Activated T-helper 17 cell treated with anti-CD3 and anti-CD28 coated beads, Interleukin-2, amount 50 U/mL, for 72 hours (primary cell): ENCODE results near the gene UBTF. TPM values are rescaled to one million over a fixed set of nuclear protein-coding genes. Genes with fewer than 3 reads are reported as not detected.
A peak's percentile ranks its signal among the peaks of the same experiment; 100 is the strongest.

Experiments used
- ATAC-seq: fragments of 150-1000 bp; cut with Tn5 transposase; replicated peaks from 2 replicates; pipeline ENCODE4 v1.10.0; 2021; ENCODE audit warnings: mild to moderate bottlenecking, moderate library complexity
- H3K27ac Mint-ChIP-seq: one replicate; pipeline ENCODE4 v1.8.0; 2022; ENCODE audit warnings: mixed read lengths
- H3K27me3 Mint-ChIP-seq: one replicate; pipeline ENCODE4 v1.8.0; 2022; ENCODE audit warnings: mixed read lengths
- H3K36me3 Mint-ChIP-seq: one replicate; pipeline ENCODE4 v1.8.0; 2022; ENCODE audit warnings: low read depth, mild to moderate bottlenecking, mixed read lengths
- H3K4me1 Mint-ChIP-seq: one replicate; pipeline ENCODE4 v1.8.0; 2022; ENCODE audit warnings: mixed read lengths
- H3K4me3 Mint-ChIP-seq: one replicate; pipeline ENCODE4 v1.8.0; 2022; ENCODE audit warnings: mild to moderate bottlenecking, mixed read lengths
- H3K9me3 Mint-ChIP-seq: one replicate; pipeline ENCODE4 v1.8.0; 2022; ENCODE audit warnings: mixed read lengths
- total RNA-seq, 2 donors: library from RNA; stranded (reverse); gene quantifications; one replicate each; pipeline ENCODE4 v1.2.3, GENCODE V29; 2022

UBTF gene
- total RNA-seq, 2 donors from 2014 or later: 94.2 to 135 TPM

DNA sequence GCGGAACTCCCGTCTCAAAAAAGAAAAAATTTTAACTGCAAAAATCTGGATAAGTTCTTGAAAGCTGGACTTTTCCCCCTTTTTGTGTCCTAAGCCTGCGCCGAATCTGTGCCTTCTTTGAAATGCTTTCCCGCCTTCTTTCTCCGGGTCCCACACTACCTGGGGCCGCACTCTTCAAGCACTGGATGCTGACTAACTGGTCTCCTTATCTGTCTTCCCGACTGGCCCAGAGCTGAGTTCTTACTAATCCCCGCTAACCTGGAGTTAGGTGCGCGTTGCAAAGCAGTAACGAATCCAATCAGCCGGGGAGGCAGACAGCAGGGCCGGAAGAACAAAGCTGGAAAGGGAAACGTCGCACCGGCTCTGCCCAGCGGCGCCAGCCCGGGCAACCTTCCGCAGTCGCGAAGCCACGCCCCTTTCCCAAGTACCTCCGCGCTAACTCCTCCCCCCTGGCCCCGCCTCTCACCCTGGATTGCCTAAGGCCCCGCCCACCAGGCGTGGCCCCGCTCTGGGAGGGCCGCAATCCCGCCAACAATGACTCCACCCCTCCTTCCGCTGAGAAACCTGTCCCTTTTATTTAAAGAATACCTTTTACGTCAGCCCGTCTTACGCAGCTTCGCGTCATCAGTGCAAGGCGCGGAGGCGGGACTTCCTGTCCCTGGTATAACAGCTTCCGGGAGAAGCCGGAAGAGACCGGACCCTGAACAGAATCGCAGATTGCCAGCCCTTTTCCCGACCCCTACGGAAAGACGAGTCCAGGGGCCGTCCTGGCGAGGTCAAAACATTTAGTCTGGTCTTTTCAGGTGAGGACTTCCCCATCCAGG, 33.0 kb downstream of the UBTF start, which contains the start of gene TMUB2:
Gene TMUB2, plus strand, starts transcription at position 666 of the 824 bp plus-strand sequence. CDS start 737 bp downstream, outside the sequence.
- H3K27ac Mint-ChIP-seq: peak within 1 kb of the TSS; percentile 93
- H3K4me3 Mint-ChIP-seq: peak within 1 kb of the TSS; percentile 94
- ATAC-seq: peak; percentile 92
- H3K36me3 Mint-ChIP-seq: peaks cover 50% of the 10 kb centered on the region
- H3K4me1 Mint-ChIP-seq: peaks cover 11% of the 10 kb centered on the region
- no peaks in the 10 kb centered on the region for H3K27me3 Mint-ChIP-seq
- H3K9me3 Mint-ChIP-seq: no peaks in the 10 kb centered on the region

DNA sequence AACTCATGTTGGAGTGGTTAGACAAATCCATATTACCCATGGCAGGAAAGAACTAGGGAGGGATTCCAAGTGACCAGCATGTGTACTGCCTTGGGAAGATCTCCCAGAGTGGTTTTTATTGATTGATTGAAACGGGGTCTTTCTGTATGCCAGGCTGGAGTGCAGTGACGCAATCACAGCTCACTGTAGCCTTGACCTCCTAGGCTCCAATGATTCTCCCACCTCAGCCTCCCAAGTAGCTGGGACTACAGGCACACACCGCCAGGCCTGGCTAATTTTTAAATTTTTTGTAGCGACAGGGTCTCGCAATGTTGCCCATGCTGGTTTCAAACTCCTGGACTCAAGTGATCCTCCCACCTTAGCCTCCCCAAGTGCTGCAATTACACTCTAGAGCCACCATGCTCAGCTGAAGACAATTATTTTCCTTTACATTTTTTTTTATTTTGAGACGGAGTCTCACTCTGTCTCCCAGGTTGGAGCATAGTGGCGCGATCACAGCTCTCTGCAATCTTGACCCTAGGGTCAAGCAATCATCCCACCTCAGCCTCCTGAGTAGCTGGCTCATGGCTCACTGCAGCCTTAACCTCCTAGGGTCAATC, 35.2 kb downstream of the UBTF start:
- H3K4me3 Mint-ChIP-seq: peak overlapping the region; percentile 94
- H3K4me1 Mint-ChIP-seq: peaks cover 11% of the 10 kb centered on the region
- no peak for ATAC-seq
- H3K36me3 Mint-ChIP-seq: peaks cover 36% of the 10 kb centered on the region
- no peaks in the 10 kb centered on the region for H3K27me3 Mint-ChIP-seq
- H3K27ac Mint-ChIP-seq: no peak overlapping the region
- H3K9me3 Mint-ChIP-seq: no peaks in the 10 kb centered on the region

DNA sequence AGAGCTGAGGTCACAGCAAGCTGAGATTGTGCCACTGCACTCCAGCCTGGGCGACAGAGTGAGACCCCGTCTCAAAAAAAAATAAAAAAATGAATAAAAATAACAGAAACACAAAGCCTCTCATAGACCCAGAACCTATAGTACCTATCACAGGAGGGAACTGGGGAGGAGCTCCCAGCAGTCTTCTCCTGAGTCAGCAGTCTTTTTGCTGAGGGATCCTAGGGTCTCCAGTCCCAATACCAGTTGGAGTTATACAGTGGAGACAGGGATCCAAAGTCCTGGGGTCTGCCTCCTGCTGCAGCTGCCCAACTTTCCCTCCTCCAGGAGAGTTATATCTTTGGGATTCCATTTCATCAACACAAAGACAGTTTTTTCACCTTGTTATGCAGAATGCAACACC, 36.5 kb downstream of the UBTF start:
- Mint-ChIP-seq H3K4me1 (peaks cover 8% of the 10 kb centered on the region), H3K27ac (peak overlapping the region; percentile 41), H3K36me3 (peaks cover 36% of the 10 kb centered on the region), H3K9me3 (no peaks in the 10 kb centered on the region), H3K27me3 (no peaks in the 10 kb centered on the region), H3K4me3 (no peak overlapping the region)
- ATAC-seq: no peak

DNA sequence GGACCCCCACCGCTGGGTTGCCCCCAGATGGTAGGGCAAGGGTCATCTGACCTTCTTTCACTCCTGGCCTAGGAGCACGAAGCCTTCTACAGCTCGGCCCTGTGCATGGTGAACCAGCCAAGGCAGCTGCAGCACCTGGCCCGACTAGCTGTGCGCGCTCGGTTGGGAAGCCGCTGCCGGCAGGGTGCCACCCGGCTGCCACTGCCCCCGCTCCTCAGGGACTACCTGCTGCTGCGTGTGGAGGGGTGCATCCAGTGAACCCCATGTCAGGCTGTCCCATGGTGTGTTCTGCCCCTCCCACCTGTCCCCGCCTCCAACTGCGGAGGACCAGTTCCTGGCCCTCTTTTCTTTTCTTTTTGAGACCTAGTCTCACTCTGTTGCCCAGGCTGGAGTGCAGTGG, 41.3 kb downstream of the UBTF start:
- Mint-ChIP-seq H3K36me3 (peaks cover 40% of the 10 kb centered on the region), H3K4me3 (no peak overlapping the region), H3K4me1 (no peaks in the 10 kb centered on the region), H3K27me3 (no peaks in the 10 kb centered on the region), H3K27ac (no peak overlapping the region), H3K9me3 (no peaks in the 10 kb centered on the region)
- no peak for ATAC-seq

DNA sequence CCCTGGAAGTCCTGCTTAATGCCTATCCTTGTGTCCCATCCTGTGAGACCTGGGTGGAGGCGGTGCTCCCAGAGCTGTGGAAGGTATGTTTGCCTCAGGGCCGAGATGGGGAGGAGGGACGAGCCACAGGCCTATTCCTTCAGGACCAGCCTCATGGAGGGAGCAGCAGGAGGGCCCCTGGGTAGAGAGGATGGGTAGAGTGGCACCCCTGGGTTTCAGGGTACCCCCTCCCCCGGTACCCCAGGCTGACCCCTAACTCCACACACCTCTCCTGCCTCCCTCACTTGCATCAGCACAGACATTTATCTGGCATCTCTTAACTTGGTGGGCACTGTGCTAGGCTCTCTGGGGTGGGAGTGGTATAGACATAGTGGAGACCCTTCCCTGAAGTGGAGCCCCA, 41.8 kb downstream of the UBTF start:
- no peak for ATAC-seq
- peaks cover 40% of the 10 kb centered on the region for H3K36me3 Mint-ChIP-seq
- H3K4me3 Mint-ChIP-seq: no peak overlapping the region
- no peaks in the 10 kb centered on the region for H3K9me3 Mint-ChIP-seq
- H3K4me1 Mint-ChIP-seq: no peaks in the 10 kb centered on the region
- no peak overlapping the region for H3K27ac Mint-ChIP-seq
- H3K27me3 Mint-ChIP-seq: no peaks in the 10 kb centered on the region

DNA sequence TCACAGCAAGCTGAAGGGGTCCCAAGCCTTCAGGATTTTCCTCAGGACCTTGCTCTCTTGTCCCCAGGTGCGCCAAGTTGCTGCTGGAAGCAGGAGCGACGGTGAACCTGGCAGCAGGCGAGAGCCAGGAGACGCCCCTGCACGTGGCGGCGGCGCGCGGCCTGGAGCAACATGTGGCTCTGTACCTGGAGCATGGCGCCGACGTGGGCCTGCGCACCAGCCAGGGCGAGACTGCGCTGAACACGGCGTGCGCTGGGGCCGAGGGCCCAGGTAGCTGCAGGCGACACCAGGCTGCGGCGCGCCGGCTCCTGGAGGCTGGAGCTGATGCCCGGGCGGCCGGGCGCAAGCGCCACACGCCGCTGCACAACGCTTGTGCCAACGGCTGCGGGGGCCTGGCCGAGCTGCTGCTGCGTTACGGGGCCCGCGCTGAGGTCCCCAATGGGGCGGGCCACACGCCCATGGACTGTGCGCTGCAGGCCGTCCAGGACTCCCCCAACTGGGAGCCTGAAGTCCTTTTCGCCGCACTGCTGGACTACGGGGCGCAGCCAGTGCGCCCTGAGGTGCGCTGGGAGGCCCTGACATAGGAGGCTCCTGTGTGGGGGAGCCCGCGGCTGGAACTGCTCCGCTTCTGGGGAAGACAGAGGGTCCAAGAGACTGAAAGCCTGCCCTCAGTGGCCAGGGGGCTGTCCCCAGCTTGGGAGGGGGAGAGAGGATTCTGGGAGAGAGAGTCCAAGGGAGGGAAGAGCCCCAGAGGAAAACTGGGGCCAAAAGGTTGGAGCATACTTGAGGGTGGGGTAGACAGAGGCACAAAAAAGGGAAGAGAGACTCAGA, 42.6 kb downstream of the UBTF start:
- ATAC-seq: no peak
- Mint-ChIP-seq H3K4me3 (no peak overlapping the region), H3K9me3 (no peaks in the 10 kb centered on the region), H3K27me3 (no peaks in the 10 kb centered on the region), H3K36me3 (peaks cover 35% of the 10 kb centered on the region), H3K27ac (no peak overlapping the region), H3K4me1 (no peaks in the 10 kb centered on the region)

DNA sequence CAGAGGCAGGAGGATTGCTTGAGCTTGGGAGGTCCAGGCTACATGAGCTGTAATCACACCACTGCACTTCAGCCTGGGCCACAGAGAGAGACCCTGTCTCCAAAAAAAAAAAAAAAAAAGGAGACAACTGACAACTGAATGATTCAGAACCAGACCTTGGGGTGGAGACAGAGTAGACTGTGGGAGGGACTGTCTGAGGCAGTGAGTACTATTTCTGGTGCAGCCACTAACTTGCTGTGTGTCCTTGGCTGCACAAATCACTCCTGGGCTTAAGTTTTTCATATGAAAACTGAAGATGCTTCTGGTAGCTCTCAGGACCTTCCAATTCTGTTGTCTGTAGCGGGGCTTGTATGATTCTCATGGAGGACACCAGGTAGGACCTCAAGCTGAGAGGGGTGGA, 43.2 kb downstream of the UBTF start:
- H3K27me3 Mint-ChIP-seq: no peaks in the 10 kb centered on the region
- peaks cover 30% of the 10 kb centered on the region for H3K36me3 Mint-ChIP-seq
- H3K4me3 Mint-ChIP-seq: no peak overlapping the region
- H3K27ac Mint-ChIP-seq: no peak overlapping the region
- ATAC-seq: no peak
- H3K4me1 Mint-ChIP-seq: no peaks in the 10 kb centered on the region
- no peaks in the 10 kb centered on the region for H3K9me3 Mint-ChIP-seq

DNA sequence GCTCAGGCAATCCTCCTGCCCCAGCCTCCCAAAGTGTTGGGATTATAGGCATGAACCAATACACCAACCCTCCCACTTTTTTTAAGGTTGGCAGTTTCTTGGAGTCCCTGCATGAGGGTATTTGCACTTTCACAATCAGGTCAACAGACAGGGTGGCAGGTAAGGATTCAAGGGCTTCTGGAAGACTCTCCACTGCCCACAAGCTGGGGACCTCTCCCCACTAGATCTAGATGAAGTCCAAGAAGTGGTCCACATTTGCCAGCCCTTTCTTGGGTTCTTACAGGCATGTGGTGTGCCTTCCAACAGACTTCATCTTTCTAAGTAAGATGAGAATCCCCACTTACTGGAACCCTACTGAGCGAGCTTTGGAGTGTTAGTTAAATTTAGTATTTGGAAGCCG, 45.0 kb downstream of the UBTF start:
- no peak for ATAC-seq
- Mint-ChIP-seq H3K9me3 (no peaks in the 10 kb centered on the region), H3K27ac (no peak overlapping the region), H3K4me1 (no peaks in the 10 kb centered on the region), H3K4me3 (no peak overlapping the region), H3K27me3 (no peaks in the 10 kb centered on the region), H3K36me3 (peaks cover 28% of the 10 kb centered on the region)

DNA sequence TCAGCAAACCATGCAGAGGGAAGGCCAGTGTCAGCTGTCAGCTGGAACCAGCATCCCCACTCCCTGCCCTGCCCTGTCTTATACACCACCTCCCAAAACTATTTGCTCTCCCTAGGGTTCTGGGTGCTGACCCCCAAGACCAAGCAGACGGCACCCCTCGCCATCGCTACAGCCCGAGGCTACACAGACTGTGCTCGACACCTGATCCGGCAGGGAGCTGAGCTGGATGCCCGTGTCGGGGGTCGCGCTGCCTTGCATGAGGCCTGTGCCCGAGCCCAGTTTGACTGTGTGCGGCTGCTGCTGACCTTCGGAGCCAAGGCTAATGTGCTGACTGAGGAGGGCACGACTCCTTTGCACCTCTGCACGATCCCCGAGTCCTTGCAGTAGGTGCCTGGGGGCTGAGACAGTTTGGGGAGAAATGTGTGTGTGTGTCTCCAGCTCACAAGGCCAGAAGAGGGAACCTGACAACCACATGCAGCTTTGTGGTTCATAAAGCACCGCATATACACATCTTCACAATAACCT, 47.5 kb downstream of the UBTF start:
- Mint-ChIP-seq H3K4me1 (peaks cover 7% of the 10 kb centered on the region), H3K27me3 (no peaks in the 10 kb centered on the region)

DNA sequence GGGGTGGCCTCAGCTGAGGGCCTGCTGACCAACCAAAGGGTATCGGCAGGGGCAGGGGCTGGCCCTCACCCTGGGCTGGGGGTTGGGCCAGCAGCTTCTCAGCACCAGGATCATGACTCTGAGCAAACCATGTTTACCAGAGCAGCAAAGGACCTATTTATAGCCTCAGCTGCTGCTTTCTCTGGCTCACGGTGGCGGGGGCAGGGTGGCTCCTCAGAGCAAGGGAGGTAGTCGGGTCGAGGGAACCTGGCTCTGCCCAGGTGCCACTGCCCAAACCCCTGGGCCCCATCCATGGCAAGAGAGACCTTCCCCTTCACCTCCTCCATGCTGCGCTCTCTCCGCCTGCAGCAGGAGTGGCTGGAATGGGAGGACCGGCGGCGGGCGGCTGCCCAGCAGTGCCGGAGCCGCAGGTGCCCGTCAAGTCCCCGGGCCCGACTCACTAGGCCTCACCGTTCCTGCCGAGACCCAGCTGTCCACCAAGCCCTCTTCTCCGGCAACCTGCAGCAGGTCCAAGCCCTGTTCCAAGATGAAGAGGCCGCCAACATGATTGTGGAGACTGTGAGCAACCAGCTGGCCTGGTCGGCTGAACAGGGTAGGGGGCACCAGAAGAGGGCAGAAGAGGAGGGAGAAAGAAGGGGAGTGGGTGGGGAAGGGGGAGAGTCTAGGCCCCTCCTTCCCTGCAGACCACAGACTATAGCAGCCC, 48.8 kb downstream of the UBTF start, which contains the start of gene ASB16:
Gene ASB16, plus strand, starts transcription at position 206 of the 703 bp plus-strand sequence. Its CDS starts 86 bp downstream, at position 292.
- peaks cover 7% of the 10 kb centered on the region for H3K4me1 Mint-ChIP-seq
- no peaks in the 10 kb centered on the region for H3K27me3 Mint-ChIP-seq
- ATAC-seq: no peak
- H3K9me3 Mint-ChIP-seq: no peaks in the 10 kb centered on the region
- H3K27ac Mint-ChIP-seq: no peak within 1 kb of the TSS
- H3K36me3 Mint-ChIP-seq: peaks cover 4% of the 10 kb centered on the region
- no peak within 1 kb of the TSS for H3K4me3 Mint-ChIP-seq

More for the DNA sequence above, 47.5 kb downstream of the UBTF start:
- no peak for ATAC-seq
- Mint-ChIP-seq H3K36me3 (peaks cover 14% of the 10 kb centered on the region), H3K27ac (no peak overlapping the region), H3K4me3 (no peak overlapping the region), H3K9me3 (no peaks in the 10 kb centered on the region)

DNA sequence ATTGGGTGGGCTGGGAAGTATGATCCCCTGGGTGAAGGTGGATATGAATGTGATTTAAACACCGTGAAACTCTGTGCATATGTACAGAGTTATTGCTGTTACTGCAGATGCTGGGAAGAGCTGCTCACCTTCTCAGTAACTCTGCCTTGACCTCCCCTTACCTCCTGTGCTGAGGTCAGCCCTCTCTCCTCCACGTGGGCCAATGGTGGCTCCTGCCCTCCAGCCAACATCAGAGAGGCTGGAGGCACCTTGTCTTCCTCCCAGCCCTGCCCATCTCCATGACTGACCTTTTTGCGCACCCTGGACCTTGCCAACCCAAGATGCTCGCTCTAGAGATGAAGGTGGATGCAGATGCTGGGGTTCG, 49.4 kb downstream of the UBTF start:
- Mint-ChIP-seq H3K27ac (no peak overlapping the region), H3K9me3 (no peaks in the 10 kb centered on the region), H3K27me3 (no peaks in the 10 kb centered on the region), H3K36me3 (no peaks in the 10 kb centered on the region), H3K4me3 (no peak overlapping the region), H3K4me1 (peaks cover 7% of the 10 kb centered on the region)
- ATAC-seq: no peak

DNA sequence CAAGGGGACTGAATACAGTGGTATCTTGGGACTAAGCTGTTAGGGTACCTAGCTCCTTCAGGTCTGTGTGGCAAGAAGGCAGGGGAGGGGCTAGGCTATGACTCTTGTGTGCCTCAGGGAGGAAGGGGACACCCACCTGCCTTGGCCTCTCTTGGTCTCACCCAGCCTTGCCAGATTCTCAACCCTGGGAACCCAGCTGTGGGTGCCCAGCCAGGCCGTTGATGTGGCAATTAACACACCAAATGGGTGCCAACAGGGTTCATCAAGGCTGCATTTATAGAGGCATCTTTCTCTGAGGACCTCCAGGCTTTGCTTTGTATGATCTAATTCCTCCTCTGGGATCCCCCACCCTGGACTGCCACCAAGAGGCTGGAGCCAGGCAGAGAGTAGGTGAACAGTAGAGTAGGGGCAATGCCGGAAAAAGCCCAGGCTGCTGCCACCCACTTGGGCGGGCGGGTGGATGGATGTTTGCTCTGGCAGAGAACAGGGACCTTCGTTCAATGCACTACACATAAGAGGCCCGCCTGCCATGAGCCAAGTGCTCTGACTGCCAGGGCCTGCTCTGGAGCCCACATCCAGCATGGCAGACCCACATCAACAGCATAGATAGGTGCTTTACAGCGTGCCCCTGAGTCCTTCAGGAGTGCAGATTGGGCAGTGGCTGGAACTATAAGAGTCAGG, 52.2 kb downstream of the UBTF start:
- Mint-ChIP-seq H3K27ac (peak overlapping the region; percentile 73), H3K27me3 (no peaks in the 10 kb centered on the region), H3K4me1 (peaks cover 7% of the 10 kb centered on the region), H3K36me3 (no peaks in the 10 kb centered on the region), H3K4me3 (no peak overlapping the region), H3K9me3 (no peaks in the 10 kb centered on the region)
- ATAC-seq: no peak

DNA sequence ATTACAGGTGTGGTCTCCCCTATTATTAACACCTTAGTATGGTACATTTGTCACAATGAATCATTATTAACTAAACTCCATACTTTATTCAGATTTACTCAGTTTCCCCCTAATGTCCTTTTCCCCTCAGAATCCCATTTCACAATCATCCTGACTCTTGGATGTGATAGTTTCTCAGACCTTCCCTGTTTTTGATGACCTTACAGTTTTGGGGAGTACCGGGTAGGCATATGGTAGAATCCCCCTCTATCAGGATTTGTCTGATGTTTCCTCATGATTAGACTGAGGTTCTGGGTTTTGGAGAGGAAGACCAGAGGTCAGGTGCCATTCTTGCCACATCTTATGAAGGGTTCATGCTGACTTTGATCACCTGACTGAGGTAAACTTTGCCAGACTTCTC, 55.0 kb downstream of the UBTF start:
- H3K36me3 Mint-ChIP-seq: no peaks in the 10 kb centered on the region
- no peak for ATAC-seq
- H3K9me3 Mint-ChIP-seq: no peaks in the 10 kb centered on the region
- no peak overlapping the region for H3K27ac Mint-ChIP-seq
- no peak overlapping the region for H3K4me3 Mint-ChIP-seq
- H3K4me1 Mint-ChIP-seq: peaks cover 10% of the 10 kb centered on the region
- H3K27me3 Mint-ChIP-seq: no peaks in the 10 kb centered on the region
